Fibroblast of the aortic adventitia (primary cell): ENCODE data around the gene GAPDH. TPM values are rescaled to one million over a fixed set of nuclear protein-coding genes. Genes with fewer than 3 reads are reported as not detected.

Experiments
- DNase-seq: peaks from one replicate; pipeline ENCODE4 v3.0.0-alpha.2; 2010; ENCODE audit warnings: low read depth
- H3K4me3 ChIP-seq: 2 replicates; pipeline ENCODE4 v1.5.1; 2011; ENCODE audit warnings: low read depth, mild to moderate bottlenecking, control low read depth, low read length, moderate library complexity
- total RNA-seq: library from RNA; depleted of rRNA; stranded (reverse); fragments of >200 nt; gene quantifications from 2 replicates; pipeline ENCODE4 v1.2.3, GENCODE V29; 2012; ENCODE audit warnings: low replicate concordance
- TF ChIP-seq, protein P1 (sequence below): IDR thresholded peaks from 2 replicates; pipeline ENCODE4 v1.5.1; 2011; ENCODE audit warnings: mild to moderate bottlenecking, low read length, control low read depth, inconsistent platforms; ENCODE audit not compliant: insufficient read depth

The GAPDH gene
- total RNA-seq, 1 donor, result 5,776 TPM

DNA sequence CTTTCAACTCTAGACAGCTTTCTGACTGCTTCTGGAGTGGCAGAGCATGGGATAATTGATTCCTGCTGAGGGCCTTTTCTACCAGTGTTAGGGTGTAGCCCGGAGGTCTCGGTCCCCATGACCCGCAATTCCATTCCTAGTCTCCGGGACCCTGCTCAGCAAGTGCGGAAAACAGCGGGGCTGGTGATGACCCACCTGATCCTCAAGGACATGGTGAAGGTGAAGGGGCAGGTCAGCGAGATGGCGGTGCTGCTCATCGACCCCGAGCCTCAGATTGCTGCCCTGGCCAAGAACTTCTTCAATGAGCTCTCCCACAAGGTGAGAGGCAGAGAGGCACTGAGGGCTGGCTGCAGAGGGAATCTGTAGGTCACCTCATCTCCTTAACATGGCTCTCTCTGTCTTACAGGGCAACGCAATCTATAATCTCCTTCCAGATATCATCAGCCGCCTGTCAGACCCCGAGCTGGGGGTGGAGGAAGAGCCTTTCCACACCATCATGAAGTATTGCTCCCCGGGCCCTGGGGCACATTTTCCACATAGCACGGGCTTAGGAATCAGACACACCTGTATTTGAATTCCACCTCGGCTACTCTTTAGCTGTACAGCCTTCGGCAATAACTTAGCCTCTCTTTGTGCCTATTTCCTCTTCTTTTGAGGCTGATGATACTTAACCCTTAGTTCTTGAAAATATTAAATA lies 5.6 kb upstream of the GAPDH start:
- no peak for DNase-seq
- no peak overlapping the region for H3K4me3 ChIP-seq
- TF ChIP-seq, protein P1, sequence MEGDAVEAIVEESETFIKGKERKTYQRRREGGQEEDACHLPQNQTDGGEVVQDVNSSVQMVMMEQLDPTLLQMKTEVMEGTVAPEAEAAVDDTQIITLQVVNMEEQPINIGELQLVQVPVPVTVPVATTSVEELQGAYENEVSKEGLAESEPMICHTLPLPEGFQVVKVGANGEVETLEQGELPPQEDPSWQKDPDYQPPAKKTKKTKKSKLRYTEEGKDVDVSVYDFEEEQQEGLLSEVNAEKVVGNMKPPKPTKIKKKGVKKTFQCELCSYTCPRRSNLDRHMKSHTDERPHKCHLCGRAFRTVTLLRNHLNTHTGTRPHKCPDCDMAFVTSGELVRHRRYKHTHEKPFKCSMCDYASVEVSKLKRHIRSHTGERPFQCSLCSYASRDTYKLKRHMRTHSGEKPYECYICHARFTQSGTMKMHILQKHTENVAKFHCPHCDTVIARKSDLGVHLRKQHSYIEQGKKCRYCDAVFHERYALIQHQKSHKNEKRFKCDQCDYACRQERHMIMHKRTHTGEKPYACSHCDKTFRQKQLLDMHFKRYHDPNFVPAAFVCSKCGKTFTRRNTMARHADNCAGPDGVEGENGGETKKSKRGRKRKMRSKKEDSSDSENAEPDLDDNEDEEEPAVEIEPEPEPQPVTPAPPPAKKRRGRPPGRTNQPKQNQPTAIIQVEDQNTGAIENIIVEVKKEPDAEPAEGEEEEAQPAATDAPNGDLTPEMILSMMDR, result no peak

DNA sequence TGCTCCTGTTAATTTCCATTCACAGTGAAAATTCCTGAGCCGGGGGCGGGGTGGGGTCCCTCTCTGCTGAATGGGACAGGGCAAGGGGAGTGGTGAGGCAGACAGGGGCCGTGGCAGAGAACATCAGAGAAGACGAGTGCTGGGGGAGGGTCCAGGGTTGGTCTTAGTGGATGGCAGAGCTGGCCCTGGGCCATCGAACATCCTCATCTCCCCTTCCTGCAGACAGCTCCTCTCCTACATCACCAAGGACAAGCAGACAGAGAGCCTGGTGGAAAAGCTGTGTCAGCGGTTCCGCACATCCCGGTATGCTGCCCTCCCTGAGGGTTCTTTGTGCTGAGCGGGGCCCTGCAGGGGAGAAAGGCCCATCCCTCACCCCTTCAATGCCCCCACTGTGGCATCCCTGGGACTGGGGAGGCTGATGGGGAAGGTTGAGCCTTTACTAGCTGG lies 5.0 kb upstream of the GAPDH start:
- DNase-seq, result no peak
- no peak overlapping the region for H3K4me3 ChIP-seq
- TF ChIP-seq, protein P1, result no peak

DNA sequence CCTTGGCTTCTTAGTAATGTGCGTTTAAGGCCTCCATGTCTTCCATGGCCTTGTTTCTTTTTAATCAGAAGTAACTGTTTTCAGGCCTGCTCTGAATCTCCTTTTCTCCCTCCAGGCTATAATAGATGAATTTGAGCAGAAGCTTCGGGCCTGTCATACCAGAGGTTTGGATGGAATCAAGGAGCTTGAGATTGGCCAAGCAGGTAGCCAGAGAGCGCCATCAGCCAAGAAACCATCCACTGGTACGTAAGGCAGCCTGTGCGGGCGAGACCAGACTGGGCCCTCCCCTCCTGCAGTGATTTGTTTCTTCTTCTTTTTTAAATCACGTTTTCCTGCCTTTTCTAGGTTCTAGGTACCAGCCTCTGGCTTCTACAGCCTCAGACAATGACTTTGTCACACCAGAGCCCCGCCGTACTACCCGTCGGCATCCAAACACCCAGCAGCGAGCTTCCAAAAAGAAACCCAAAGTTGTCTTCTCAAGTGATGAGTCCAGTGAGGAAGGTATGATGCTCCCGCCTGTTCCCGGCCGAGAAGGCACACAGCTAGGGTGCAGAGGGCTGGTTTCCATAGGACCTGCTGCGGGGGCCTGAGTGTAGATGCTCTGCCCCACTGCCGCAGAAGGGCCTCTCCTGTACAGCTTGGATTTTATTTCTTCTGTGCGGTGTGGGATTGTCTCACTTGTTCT lies 3.6 kb upstream of the GAPDH start:
- no peak overlapping the region for H3K4me3 ChIP-seq
- DNase-seq, result no peak
- TF ChIP-seq, protein P1, result no peak

DNA sequence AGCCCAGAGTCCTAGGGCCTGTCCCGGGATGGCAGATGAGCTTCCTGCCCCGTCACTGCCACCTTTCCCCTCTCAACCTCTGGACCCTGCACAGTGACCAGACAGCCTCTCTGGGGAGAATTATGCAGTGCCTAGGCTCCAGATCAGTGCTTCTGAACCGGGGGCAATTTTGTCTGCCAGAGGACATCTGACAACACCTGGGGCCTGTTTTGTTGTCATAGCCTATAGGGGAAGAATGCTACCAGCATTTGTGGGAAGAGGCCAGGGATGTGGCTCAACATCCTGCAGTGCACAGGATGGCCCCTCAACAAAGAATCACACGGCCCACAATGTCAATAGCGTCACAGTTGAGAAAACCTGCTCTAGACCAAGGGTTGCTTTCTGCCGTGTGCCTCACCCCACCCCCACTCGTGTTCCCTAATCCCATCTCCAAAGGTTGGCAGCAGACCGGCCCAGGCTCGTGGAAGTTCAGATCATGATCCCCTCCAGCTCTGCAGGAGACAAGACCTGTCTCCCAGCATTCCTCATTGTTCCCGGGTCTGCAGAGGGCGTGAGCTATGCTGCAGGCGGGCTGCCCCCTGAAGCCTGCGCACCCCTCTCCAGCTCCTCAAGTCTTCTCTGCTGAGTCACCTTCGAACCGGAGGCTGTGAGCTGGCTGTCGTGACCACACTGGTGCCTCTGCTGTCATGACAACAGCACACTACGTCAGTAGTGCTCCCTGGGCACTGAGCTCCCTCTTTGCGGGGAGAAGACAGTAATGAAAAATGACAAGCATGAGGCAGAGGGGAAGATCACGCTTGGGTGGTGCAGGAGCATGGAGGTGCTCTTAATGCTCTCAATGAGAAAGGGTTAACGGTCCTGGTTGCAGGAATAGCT lies 2.0 kb upstream of the GAPDH start:
- TF ChIP-seq, protein P1, result no peak
- peak; percentile 94 for DNase-seq
- peak overlapping the region; percentile 70 for H3K4me3 ChIP-seq

DNA sequence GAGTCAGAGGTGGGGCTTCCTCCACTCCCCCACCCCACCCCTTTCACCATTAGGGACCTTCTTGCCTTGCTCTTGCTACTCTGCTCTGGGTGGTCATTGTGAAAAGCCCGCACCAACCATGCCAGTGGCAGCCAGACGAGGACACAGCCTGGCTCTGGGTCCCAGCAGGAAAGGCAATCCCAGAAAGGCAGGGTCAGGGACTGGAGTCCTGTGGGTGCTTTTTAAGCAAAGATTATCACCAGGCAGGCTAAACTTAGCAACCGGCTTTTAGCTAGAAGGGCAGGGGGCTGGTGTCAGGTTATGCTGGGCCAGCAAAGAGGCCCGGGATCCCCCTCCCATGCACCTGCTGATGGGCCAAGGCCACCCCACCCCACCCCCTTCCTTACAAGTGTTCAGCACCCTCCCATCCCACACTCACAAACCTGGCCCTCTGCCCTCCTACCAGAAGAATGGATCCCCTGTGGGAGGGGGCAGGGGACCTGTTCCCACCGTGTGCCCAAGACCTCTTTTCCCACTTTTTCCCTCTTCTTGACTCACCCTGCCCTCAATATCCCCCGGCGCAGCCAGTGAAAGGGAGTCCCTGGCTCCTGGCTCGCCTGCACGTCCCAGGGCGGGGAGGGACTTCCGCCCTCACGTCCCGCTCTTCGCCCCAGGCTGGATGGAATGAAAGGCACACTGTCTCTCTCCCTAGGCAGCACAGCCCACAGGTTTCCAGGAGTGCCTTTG lies 1.2 kb upstream of the GAPDH start:
- DNase-seq, result peak; percentile 50
- peak overlapping the region; percentile 70 for H3K4me3 ChIP-seq
- TF ChIP-seq, protein P1, result no peak

DNA sequence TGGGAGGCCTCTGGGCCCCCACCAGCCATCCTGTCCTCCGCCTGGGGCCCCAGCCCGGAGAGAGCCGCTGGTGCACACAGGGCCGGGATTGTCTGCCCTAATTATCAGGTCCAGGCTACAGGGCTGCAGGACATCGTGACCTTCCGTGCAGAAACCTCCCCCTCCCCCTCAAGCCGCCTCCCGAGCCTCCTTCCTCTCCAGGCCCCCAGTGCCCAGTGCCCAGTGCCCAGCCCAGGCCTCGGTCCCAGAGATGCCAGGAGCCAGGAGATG lies 729 bp upstream of the GAPDH start:
- H3K4me3 ChIP-seq, result peak overlapping the region; percentile 70
- TF ChIP-seq, protein P1, result no peak
- no peak for DNase-seq
